Peyer's patch (tissue), 4 donors: ENCODE results near the gene RGS1.

Source experiments
- CTCF ChIP-seq, 6 experiments: fragments of 450-650 bp in 4 of 6; fragments of 200-600 bp in 2 of 6; sonication (generic) in 1 of 6; IDR thresholded peaks; one replicate each; pipeline ENCODE4 v1.5.1; 2017 to 2019; ENCODE audit warnings: antibody characterized with exemption in 6 of 6, mild to moderate bottlenecking in 3 of 6, moderate library complexity in 1 of 6
- POLR2A ChIP-seq, 2 donors: fragments of 450-650 bp; IDR thresholded peaks; one replicate each; pipeline ENCODE4 v1.5.1; 2017; ENCODE audit warnings: antibody characterized with exemption in 2 of 2, mild to moderate bottlenecking in 2 of 2, moderate library complexity in 2 of 2

- TF ChIP-seq CTCF (IDR thresholded peaks at IDR 0.05) (no peak), POLR2A (IDR thresholded peaks at IDR 0.05) (no peak)
Observed at GRCh38 chr1:192601143-192601542, 25.6 kb downstream of the RGS1 start.
